Body of pancreas (tissue), 4 donors: ENCODE results near the gene KCNK10.

Experiments
- POLR2A ChIP-seq, 3 donors: fragments of 450-650 bp; IDR thresholded peaks; one replicate each; pipeline ENCODE4 v1.6.1; 2016; ENCODE audit warnings: antibody characterized with exemption in 3 of 3, mild to moderate bottlenecking in 2 of 3
- TF ChIP-seq, protein P1 (sequence below), 7 experiments: fragments of 450-650 bp in 4 of 7; fragments of 200-600 bp in 3 of 7; sonication (generic) in 3 of 7; IDR thresholded peaks; one replicate each; pipeline ENCODE4 v1.5.1; 2016 to 2019; ENCODE audit warnings: antibody characterized with exemption in 7 of 7

DNA sequence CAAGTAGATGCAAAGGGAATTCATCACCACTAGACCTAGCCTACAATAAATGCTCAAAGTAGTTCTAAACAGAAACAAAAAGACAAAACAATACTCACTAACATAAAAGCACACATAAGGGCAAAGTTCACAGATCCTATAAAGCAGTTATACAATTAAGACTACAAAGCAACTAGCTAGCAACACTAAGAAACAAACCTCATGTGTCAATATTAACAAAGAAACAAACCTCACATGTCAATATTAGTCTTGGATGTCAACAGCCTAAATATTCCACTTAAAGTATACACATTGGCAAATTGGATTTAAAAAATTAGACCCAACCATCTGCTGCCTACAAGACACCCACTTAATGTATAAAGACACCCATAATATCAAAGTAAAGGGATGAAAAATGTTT is 152.7 kb downstream of the KCNK10 start:
- TF ChIP-seq, protein P1, sequence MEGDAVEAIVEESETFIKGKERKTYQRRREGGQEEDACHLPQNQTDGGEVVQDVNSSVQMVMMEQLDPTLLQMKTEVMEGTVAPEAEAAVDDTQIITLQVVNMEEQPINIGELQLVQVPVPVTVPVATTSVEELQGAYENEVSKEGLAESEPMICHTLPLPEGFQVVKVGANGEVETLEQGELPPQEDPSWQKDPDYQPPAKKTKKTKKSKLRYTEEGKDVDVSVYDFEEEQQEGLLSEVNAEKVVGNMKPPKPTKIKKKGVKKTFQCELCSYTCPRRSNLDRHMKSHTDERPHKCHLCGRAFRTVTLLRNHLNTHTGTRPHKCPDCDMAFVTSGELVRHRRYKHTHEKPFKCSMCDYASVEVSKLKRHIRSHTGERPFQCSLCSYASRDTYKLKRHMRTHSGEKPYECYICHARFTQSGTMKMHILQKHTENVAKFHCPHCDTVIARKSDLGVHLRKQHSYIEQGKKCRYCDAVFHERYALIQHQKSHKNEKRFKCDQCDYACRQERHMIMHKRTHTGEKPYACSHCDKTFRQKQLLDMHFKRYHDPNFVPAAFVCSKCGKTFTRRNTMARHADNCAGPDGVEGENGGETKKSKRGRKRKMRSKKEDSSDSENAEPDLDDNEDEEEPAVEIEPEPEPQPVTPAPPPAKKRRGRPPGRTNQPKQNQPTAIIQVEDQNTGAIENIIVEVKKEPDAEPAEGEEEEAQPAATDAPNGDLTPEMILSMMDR (IDR thresholded peaks at IDR 0.05): no peak
- no peak for TF ChIP-seq POLR2A (IDR thresholded peaks at IDR 0.05)
